DOHH2 (cell line): Measurements from ENCODE around the gene ZNF473.

Source experiments
- H3F3A ChIP-seq: fragments of 200-600 bp; sonication (generic), shearing (Covaris generic); 2 replicates; pipeline ENCODE4 v1.6.0; 2016; ENCODE audit warnings: antibody characterized with exemption, mild to moderate bottlenecking; ENCODE audit not compliant: control insufficient read depth, insufficient read depth
- H3K27ac ChIP-seq: fragments of 200-600 bp; sonication (generic); 2 replicates; pipeline ENCODE4 v1.5.1; 2014; ENCODE audit warnings: low read depth, mild to moderate bottlenecking, low read length, moderate library complexity
- H3K27me3 ChIP-seq: fragments of 200-600 bp; sonication (generic); 2 replicates; pipeline ENCODE4 v1.6.1; 2014; ENCODE audit warnings: mild to moderate bottlenecking, low read length, mixed read lengths; ENCODE audit not compliant: control insufficient read depth
- H3K36me3 ChIP-seq: fragments of 200-600 bp; sonication (generic); 2 replicates; pipeline ENCODE4 v1.6.1; 2014; ENCODE audit warnings: mild to moderate bottlenecking, low read length, moderate library complexity, mixed read lengths; ENCODE audit not compliant: control insufficient read depth
- H3K4me1 ChIP-seq: fragments of 200-600 bp; sonication (generic); 2 replicates; pipeline ENCODE4 v1.6.1; 2014; ENCODE audit warnings: mild to moderate bottlenecking, low read length, mixed read lengths; ENCODE audit not compliant: control insufficient read depth
- H3K4me2 ChIP-seq: fragments of 200-600 bp; sonication (generic); 2 replicates; pipeline ENCODE4 v1.6.0; 2014; ENCODE audit warnings: mild to moderate bottlenecking, low read length, moderate library complexity
- H3K4me3 ChIP-seq: fragments of 200-600 bp; sonication (generic); 2 replicates; pipeline ENCODE4 v1.5.1; 2014; ENCODE audit warnings: mild to moderate bottlenecking, low read length, mixed read lengths
- H3K79me2 ChIP-seq: fragments of 200-600 bp; sonication (generic); 2 replicates; pipeline ENCODE4 v1.6.1; 2014; ENCODE audit warnings: mild to moderate bottlenecking, low read length, mixed read lengths; ENCODE audit not compliant: control insufficient read depth
- H3K9me2 ChIP-seq: fragments of 200-600 bp; sonication (generic); replicated peaks from 2 replicates; pipeline ENCODE4 v1.6.1; 2014; ENCODE audit warnings: mild to moderate bottlenecking, low read length, mixed read lengths; ENCODE audit not compliant: control insufficient read depth
- H3K9me3 ChIP-seq: fragments of 200-600 bp; sonication (generic); 2 replicates; pipeline ENCODE4 v1.6.1; 2014; ENCODE audit warnings: antibody characterized with exemption, low read length, mixed read lengths; ENCODE audit not compliant: control insufficient read depth, insufficient read depth
- H4K20me1 ChIP-seq: fragments of 200-600 bp; sonication (generic); 2 replicates; pipeline ENCODE4 v1.6.0; 2014; ENCODE audit warnings: low read depth, mild to moderate bottlenecking, antibody characterized with exemption, low read length, moderate library complexity; ENCODE audit not compliant: control insufficient read depth, insufficient read depth
- EZH2phosphoT487 ChIP-seq: fragments of 200-600 bp; sonication (generic); IDR thresholded peaks from 2 replicates; pipeline ENCODE4 v1.6.1; 2017; ENCODE audit warnings: borderline replicate concordance, mild to moderate bottlenecking, antibody characterized with exemption, low read length, moderate library complexity, mixed read lengths
- TF ChIP-seq, protein P1 (sequence below): fragments of 200-600 bp; sonication (generic); IDR thresholded peaks from one replicate; pipeline ENCODE4 v1.5.1; 2014; ENCODE audit warnings: antibody characterized with exemption, mild to moderate bottlenecking, low read depth, low read length; ENCODE audit not compliant: poor library complexity, severe bottlenecking

Gene ZNF473

DNA sequence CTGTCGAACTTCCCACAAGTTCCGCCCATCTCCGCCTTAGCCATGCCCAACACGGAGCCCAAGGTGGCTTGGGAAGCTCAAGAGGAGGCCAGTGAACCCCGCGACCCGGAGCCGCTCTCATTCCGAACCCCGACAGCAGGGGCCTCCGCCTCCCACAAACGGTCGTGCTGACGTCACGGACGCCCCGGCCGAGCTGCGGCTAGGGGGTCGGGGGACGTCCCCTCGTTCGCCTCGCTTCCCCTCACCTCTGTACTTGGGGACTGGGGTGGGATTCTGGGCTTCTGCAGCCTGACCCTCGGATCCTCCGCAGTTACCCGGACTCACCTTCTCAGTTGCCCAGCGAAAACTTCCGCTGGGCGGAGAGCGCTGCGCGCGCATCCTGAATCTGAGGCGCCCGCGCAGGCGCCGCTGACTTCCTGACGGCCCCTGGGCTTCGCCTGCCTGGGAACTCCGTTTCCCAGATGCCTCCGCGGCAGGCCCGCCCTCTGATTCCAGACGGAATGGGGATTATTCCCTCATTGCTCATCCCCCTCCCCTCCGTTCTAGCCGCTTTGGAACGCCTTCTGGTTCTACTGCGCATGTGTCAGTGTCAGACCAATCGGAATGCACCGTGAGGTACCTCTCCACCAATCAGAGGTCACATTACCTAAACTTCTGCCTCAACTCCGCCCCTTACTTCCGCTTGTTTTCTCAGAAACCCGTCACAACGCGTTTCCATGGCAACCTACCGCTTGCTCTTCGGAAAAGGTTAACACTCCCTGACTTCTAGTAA is 597 bp upstream of the ZNF473 start, which contains the start of gene VRK3:
Gene VRK3 (minus strand): TSS at position 351 of the 772 bp plus-strand sequence. CDS start 9,210 bp downstream, outside the sequence.
- Histone ChIP-seq H3K4me1 (peaks cover 36% of the 10 kb centered on the region), H4K20me1 (peaks cover 9% of the 10 kb centered on the region; the same call in 1 of the 2 replicates), H3K27ac (peak within 1 kb of the TSS; percentile 32), H3K36me3 (peaks cover 17% of the 10 kb centered on the region), H3K79me2 (peaks cover 84% of the 10 kb centered on the region), H3K27me3 (no peaks in the 10 kb centered on the region), H3K4me2 (peak within 1 kb of the TSS; percentile 88), H3F3A (no peaks in the 10 kb centered on the region), H3K4me3 (peak within 1 kb of the TSS; percentile 79), H3K9me2 (no peaks in the 10 kb centered on the region), H3K9me3 (no peaks in the 10 kb centered on the region)
- TF ChIP-seq, protein P1, sequence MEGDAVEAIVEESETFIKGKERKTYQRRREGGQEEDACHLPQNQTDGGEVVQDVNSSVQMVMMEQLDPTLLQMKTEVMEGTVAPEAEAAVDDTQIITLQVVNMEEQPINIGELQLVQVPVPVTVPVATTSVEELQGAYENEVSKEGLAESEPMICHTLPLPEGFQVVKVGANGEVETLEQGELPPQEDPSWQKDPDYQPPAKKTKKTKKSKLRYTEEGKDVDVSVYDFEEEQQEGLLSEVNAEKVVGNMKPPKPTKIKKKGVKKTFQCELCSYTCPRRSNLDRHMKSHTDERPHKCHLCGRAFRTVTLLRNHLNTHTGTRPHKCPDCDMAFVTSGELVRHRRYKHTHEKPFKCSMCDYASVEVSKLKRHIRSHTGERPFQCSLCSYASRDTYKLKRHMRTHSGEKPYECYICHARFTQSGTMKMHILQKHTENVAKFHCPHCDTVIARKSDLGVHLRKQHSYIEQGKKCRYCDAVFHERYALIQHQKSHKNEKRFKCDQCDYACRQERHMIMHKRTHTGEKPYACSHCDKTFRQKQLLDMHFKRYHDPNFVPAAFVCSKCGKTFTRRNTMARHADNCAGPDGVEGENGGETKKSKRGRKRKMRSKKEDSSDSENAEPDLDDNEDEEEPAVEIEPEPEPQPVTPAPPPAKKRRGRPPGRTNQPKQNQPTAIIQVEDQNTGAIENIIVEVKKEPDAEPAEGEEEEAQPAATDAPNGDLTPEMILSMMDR: peak; percentile 3
- no peak for TF ChIP-seq EZH2phosphoT487

DNA sequence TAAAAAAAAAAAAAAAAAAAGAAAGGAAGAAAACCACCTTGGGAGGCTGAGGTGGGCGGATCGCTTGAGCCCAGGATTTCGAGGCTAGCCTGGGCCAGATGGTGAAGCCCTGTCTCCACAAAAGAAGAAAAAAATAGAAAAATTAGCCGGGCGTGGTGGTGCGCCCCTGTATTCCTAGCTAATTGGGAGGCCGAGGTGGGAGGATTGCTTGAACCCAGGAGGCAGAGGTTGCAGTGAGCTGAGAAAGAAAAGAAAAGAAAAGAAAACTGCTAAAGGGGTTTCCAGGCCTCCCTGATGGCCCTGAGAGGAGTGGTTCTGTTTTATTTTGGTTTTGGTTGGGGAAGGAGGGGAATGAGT is 723 bp downstream of the ZNF473 start:
- Histone ChIP-seq H3K4me2 (peak overlapping the region; percentile 87), H3K79me2 (peaks cover 91% of the 10 kb centered on the region), H3K36me3 (peaks cover 25% of the 10 kb centered on the region), H3F3A (no peaks in the 10 kb centered on the region), H3K4me3 (peak overlapping the region; percentile 79), H3K27ac (no peak overlapping the region), H4K20me1 (peaks cover 9% of the 10 kb centered on the region; the same call in 1 of the 2 replicates), H3K9me3 (no peaks in the 10 kb centered on the region), H3K27me3 (no peaks in the 10 kb centered on the region), H3K9me2 (no peaks in the 10 kb centered on the region), H3K4me1 (peaks cover 36% of the 10 kb centered on the region)
- TF ChIP-seq, protein P1: no peak
- TF ChIP-seq EZH2phosphoT487: no peak

- TF ChIP-seq EZH2phosphoT487: no peak
- TF ChIP-seq, protein P1: no peak
- no peaks in the 10 kb centered on the region for H3F3A ChIP-seq
- H3K27me3 ChIP-seq: no peaks in the 10 kb centered on the region
- peaks cover 58% of the 10 kb centered on the region for H3K36me3 ChIP-seq
- H3K9me2 ChIP-seq: no peaks in the 10 kb centered on the region
- no peaks in the 10 kb centered on the region; the same call in 1 of the 2 replicates for H4K20me1 ChIP-seq
- H3K4me3 ChIP-seq: no peak overlapping the region
- H3K4me2 ChIP-seq: no peak overlapping the region
- peaks cover 17% of the 10 kb centered on the region for H3K4me1 ChIP-seq
- no peak overlapping the region for H3K27ac ChIP-seq
- peaks cover 78% of the 10 kb centered on the region for H3K79me2 ChIP-seq
- H3K9me3 ChIP-seq: no peaks in the 10 kb centered on the region
Measured at GRCh38 chr19:50030225-50030624, 4.4 kb downstream of the ZNF473 start.
